ENCODE results near the gene PLD1. TPM values are rescaled to one million over a fixed set of nuclear protein-coding genes. Genes with fewer than 3 reads are reported as not detected.
A peak's percentile ranks its signal among the peaks of the same experiment; 100 is the strongest.

The PLD1 gene
- total and polyA plus RNA-seq, 5 donors = 17.0 to 79.5 (median 53.9) TPM

GRCh38 chr3:171782617-171783016 lies 27.7 kb downstream of the PLD1 start:
- Histone ChIP-seq H3K4me1 (ENCODE audit: control insufficient read depth, insufficient read depth, low read length) (peaks cover 4% of the 10 kb centered on the region), H3K4me3 (ENCODE audit: low read length) (no peak overlapping the region), H3K27me3 (ENCODE audit: control insufficient read depth, insufficient read depth) (no peaks in the 10 kb centered on the region), H3K9me3 (ENCODE audit: control insufficient read depth, low read length) (no peaks in the 10 kb centered on the region), H3K27ac (ENCODE audit: low read length) (no peak overlapping the region)
- WGBS = 67% methylated on average over 1 of the region's 1 CpG
- intact Hi-C loops (cut with DNase I) = no loop called here
- ATAC-seq (no peak), DNase-seq (no peak)

- ATAC-seq (no peak), DNase-seq (no peak)
- Histone ChIP-seq H3K27me3 (ENCODE audit: control insufficient read depth, insufficient read depth) (no peaks in the 10 kb centered on the region), H3K4me3 (ENCODE audit: low read length) (no peak overlapping the region), H3K9me3 (ENCODE audit: control insufficient read depth, low read length) (no peaks in the 10 kb centered on the region), H3K4me1 (ENCODE audit: control insufficient read depth, insufficient read depth, low read length) (peaks cover 4% of the 10 kb centered on the region), H3K27ac (ENCODE audit: low read length) (no peak overlapping the region)
- intact Hi-C loops (cut with DNase I) = no loop called here
- whole genome bisulfite sequencing = 74% methylated on average over 4 of the region's 4 CpGs
These were observed 28.6 kb downstream of the PLD1 start for GRCh38 chr3:171781711-171782127.

- H3K9me3 ChIP-seq (ENCODE audit: control insufficient read depth, low read length) = no peaks in the 10 kb centered on the region
- H3K27me3 ChIP-seq (ENCODE audit: control insufficient read depth, insufficient read depth) = no peaks in the 10 kb centered on the region
- no peak overlapping the region for H3K4me3 ChIP-seq (ENCODE audit: low read length)
- H3K27ac ChIP-seq (ENCODE audit: low read length) = no peak overlapping the region
- ATAC-seq (peak; percentile 56 to 89), DNase-seq (no peak)
- H3K4me1 ChIP-seq (ENCODE audit: control insufficient read depth, insufficient read depth, low read length) = peaks cover 4% of the 10 kb centered on the region
- WGBS = 59% methylated on average over 5 of the region's 5 CpGs
- intact Hi-C loops (cut with DNase I) = loop anchor here in 3 of 4 donors (10.0 kb wide), 3 partner anchors 114 to 134 kb away; no protein-coding TSS in a partner anchor
These were observed 31.8 kb downstream of the PLD1 start for GRCh38 chr3:171778493-171778892.

- 84% methylated on average over 4 of the region's 4 CpGs for WGBS
- Histone ChIP-seq H3K4me3 (ENCODE audit: low read length) (no peak overlapping the region), H3K27me3 (ENCODE audit: control insufficient read depth, insufficient read depth) (no peaks in the 10 kb centered on the region), H3K9me3 (ENCODE audit: control insufficient read depth, low read length) (no peaks in the 10 kb centered on the region), H3K4me1 (ENCODE audit: control insufficient read depth, insufficient read depth, low read length) (peaks cover 1% of the 10 kb centered on the region), H3K27ac (ENCODE audit: low read length) (no peak overlapping the region)
- no peak for ATAC-seq
- DNase-seq = no peak
- intact Hi-C loops (cut with DNase I) = loop anchor here in 3 of 4 donors (10.0 kb wide), 3 partner anchors 113 to 133 kb away; no protein-coding TSS in a partner anchor
These were observed 32.7 kb downstream of the PLD1 start for GRCh38 chr3:171777596-171777995.

- DNase-seq (no peak), ATAC-seq (no peak)
- peaks cover 1% of the 10 kb centered on the region for H3K4me1 ChIP-seq (ENCODE audit: control insufficient read depth, insufficient read depth, low read length)
- no peaks in the 10 kb centered on the region for H3K27me3 ChIP-seq (ENCODE audit: control insufficient read depth, insufficient read depth)
- 80% methylated on average over 7 of the region's 7 CpGs for WGBS
- no peaks in the 10 kb centered on the region for H3K9me3 ChIP-seq (ENCODE audit: control insufficient read depth, low read length)
- intact Hi-C loops (cut with DNase I) = loop anchor here in 3 of 4 donors (10.0 kb wide), 3 partner anchors 112 to 132 kb away; no protein-coding TSS in a partner anchor
- H3K27ac ChIP-seq (ENCODE audit: low read length) = no peak overlapping the region
- no peak overlapping the region for H3K4me3 ChIP-seq (ENCODE audit: low read length)
These were observed 33.3 kb downstream of the PLD1 start for GRCh38 chr3:171776839-171777583.

- Histone ChIP-seq H3K27me3 (ENCODE audit: control insufficient read depth, insufficient read depth) (no peaks in the 10 kb centered on the region), H3K4me3 (ENCODE audit: low read length) (no peak overlapping the region), H3K9me3 (ENCODE audit: control insufficient read depth, low read length) (no peaks in the 10 kb centered on the region), H3K4me1 (ENCODE audit: control insufficient read depth, insufficient read depth, low read length) (no peaks in the 10 kb centered on the region), H3K27ac (ENCODE audit: low read length) (no peak overlapping the region)
- intact Hi-C loops (cut with DNase I) = loop anchor here in 3 of 4 donors (10.0 kb wide), 3 partner anchors 112 to 132 kb away; no protein-coding TSS in a partner anchor
- DNase-seq (no peak), ATAC-seq (no peak)
- 84% methylated on average over 3 of the region's 3 CpGs for WGBS
These were observed 33.9 kb downstream of the PLD1 start for GRCh38 chr3:171776411-171776810.

- no peak overlapping the region for H3K27ac ChIP-seq (ENCODE audit: low read length)
- H3K4me1 ChIP-seq (ENCODE audit: control insufficient read depth, insufficient read depth, low read length) = no peaks in the 10 kb centered on the region
- ATAC-seq = no peak
- intact Hi-C loops (cut with DNase I) = loop anchor here in 3 of 4 donors (10.0 kb wide), 3 partner anchors 111 to 131 kb away; no protein-coding TSS in a partner anchor
- H3K27me3 ChIP-seq (ENCODE audit: control insufficient read depth, insufficient read depth) = no peaks in the 10 kb centered on the region
- 89% methylated on average over 8 of the region's 8 CpGs for WGBS
- no peaks in the 10 kb centered on the region for H3K9me3 ChIP-seq (ENCODE audit: control insufficient read depth, low read length)
- no peak overlapping the region for H3K4me3 ChIP-seq (ENCODE audit: low read length)
- no peak for DNase-seq
These were observed 34.3 kb downstream of the PLD1 start for GRCh38 chr3:171775943-171776342.

GRCh38 chr3:171774521-171774920 lies 35.8 kb downstream of the PLD1 start:
- Histone ChIP-seq H3K9me3 (ENCODE audit: control insufficient read depth, low read length) (no peaks in the 10 kb centered on the region), H3K27ac (ENCODE audit: low read length) (no peak overlapping the region), H3K27me3 (ENCODE audit: control insufficient read depth, insufficient read depth) (no peaks in the 10 kb centered on the region), H3K4me3 (ENCODE audit: low read length) (no peak overlapping the region), H3K4me1 (ENCODE audit: control insufficient read depth, insufficient read depth, low read length) (no peaks in the 10 kb centered on the region)
- no peak for ATAC-seq
- intact Hi-C loops (cut with DNase I) = loop anchor here in 3 of 4 donors (10.0 kb wide), 3 partner anchors 110 to 130 kb away; no protein-coding TSS in a partner anchor
- DNase-seq = no peak
- WGBS = 80% methylated on average over 6 of the region's 6 CpGs

GRCh38 chr3:171772427-171773056 lies 37.7 kb downstream of the PLD1 start:
- Histone ChIP-seq H3K4me1 (ENCODE audit: control insufficient read depth, insufficient read depth, low read length) (peaks cover 5% of the 10 kb centered on the region), H3K4me3 (ENCODE audit: low read length) (no peak overlapping the region), H3K9me3 (ENCODE audit: control insufficient read depth, low read length) (no peaks in the 10 kb centered on the region), H3K27ac (ENCODE audit: low read length) (no peak overlapping the region), H3K27me3 (ENCODE audit: control insufficient read depth, insufficient read depth) (no peaks in the 10 kb centered on the region)
- 6% methylated on average over 4 of the region's 4 CpGs for WGBS
- DNase-seq (peak; percentile 42 to 75 (median 60)), ATAC-seq (peak; percentile 29 to 31)
- intact Hi-C loops (cut with DNase I) = loop anchor here in 3 of 4 donors (10.0 kb wide), 3 partner anchors 108 to 128 kb away; no protein-coding TSS in a partner anchor

GRCh38 chr3:171770689-171771620 lies 39.3 kb downstream of the PLD1 start:
- intact Hi-C loops (cut with DNase I) = loop anchor here (2.0 to 10.0 kb wide), 4 partner anchors 106 to 126 kb away; no protein-coding TSS in a partner anchor
- H3K27me3 ChIP-seq (ENCODE audit: control insufficient read depth, insufficient read depth) = no peaks in the 10 kb centered on the region
- H3K27ac ChIP-seq (ENCODE audit: low read length) = peak overlapping the region; percentile 94
- H3K9me3 ChIP-seq (ENCODE audit: control insufficient read depth, low read length) = no peaks in the 10 kb centered on the region
- DNase-seq = peak in 1 of 3 donors; percentile 63
- peaks cover 7% of the 10 kb centered on the region for H3K4me1 ChIP-seq (ENCODE audit: control insufficient read depth, insufficient read depth, low read length)
- peak overlapping the region; percentile 96 for H3K4me3 ChIP-seq (ENCODE audit: low read length)
- whole genome bisulfite sequencing = 31% methylated on average over 10 of the region's 10 CpGs
- peak; percentile 94 for ATAC-seq
